Measurements from ENCODE around the gene CAPS.

The CAPS gene

DNA sequence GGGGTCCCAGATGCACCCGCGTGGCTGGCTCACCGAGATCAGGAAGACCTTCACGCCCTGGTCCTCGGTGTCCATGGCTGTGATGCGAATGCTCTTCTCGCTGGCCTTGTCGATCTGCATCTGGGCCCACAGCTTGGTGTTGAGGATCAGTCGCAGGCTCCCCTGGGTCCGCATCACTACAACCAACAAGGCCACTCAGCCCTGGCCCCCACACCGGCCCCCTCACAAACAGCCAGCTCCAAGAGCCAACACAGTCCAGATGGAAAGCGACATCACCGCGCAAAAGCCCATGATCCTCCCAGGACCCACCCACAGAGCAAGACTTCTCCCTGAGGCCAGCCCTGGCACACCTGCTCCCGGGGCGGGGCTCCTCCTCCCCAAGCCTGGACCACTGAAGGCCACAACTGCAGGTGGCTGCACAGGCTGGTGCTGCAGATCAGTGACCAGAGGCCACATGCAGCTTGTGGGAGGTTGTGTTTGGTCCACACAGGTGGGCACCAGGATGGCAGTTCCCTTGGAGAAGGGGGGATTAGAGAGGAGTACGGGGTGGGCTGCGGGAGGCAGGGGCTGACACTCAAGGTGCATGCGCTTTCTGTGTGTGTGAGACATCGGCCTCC is 4.5 kb downstream of the CAPS start:
- TF ChIP-seq, protein P1, sequence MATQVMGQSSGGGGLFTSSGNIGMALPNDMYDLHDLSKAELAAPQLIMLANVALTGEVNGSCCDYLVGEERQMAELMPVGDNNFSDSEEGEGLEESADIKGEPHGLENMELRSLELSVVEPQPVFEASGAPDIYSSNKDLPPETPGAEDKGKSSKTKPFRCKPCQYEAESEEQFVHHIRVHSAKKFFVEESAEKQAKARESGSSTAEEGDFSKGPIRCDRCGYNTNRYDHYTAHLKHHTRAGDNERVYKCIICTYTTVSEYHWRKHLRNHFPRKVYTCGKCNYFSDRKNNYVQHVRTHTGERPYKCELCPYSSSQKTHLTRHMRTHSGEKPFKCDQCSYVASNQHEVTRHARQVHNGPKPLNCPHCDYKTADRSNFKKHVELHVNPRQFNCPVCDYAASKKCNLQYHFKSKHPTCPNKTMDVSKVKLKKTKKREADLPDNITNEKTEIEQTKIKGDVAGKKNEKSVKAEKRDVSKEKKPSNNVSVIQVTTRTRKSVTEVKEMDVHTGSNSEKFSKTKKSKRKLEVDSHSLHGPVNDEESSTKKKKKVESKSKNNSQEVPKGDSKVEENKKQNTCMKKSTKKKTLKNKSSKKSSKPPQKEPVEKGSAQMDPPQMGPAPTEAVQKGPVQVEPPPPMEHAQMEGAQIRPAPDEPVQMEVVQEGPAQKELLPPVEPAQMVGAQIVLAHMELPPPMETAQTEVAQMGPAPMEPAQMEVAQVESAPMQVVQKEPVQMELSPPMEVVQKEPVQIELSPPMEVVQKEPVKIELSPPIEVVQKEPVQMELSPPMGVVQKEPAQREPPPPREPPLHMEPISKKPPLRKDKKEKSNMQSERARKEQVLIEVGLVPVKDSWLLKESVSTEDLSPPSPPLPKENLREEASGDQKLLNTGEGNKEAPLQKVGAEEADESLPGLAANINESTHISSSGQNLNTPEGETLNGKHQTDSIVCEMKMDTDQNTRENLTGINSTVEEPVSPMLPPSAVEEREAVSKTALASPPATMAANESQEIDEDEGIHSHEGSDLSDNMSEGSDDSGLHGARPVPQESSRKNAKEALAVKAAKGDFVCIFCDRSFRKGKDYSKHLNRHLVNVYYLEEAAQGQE (IDR thresholded peaks at IDR 0.05; ENCODE audit: insufficient read depth in 1 of 2, low read depth in 2 of 2, low read length in 2 of 2): no peak
- TF ChIP-seq POLR2AphosphoS5 (IDR thresholded peaks at IDR 0.05; ENCODE audit: low read depth, low read length) (no peak), TAF1 (IDR thresholded peaks at IDR 0.05; ENCODE audit: borderline replicate concordance, insufficient read depth, low read length) (no peak), FOXP2 (optimal IDR thresholded peaks at IDR 0.05; ENCODE audit: borderline replicate concordance, extremely low read depth, extremely low read length, insufficient read depth) (no peak), SIN3A (IDR thresholded peaks at IDR 0.05; ENCODE audit: borderline replicate concordance, insufficient read depth, low read length) (no peak)

DNA sequence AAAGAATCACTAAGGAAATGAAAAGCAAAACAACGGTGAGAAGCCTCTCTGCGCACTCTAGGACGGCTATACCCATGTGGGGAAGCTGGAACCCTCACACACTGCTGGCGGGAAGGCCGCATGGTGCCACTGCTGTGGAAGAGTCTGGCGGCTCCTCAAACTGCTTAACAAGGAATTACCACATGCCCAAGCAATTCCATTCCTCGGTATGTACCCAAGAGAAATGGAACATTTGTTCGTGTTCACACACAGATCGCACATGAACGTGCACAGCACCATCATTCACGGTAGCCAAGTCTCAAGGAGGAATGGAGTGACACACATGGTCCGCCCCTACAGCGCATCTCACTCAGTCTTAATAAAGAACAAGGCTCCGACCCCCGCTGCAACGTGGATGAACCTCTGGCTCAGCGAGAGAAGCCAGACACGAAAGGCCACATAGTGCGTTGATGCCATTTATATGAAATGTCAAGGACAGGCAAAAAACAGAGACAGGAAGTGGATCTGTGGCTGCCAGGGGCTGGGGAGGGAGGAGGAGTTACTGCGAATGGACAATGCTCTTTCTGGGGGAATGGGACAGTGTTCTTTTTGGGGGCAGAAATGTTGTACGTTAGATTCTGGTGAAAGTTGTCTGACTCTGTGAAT is 7.6 kb downstream of the CAPS start:
- TF ChIP-seq SIN3A (IDR thresholded peaks at IDR 0.05; ENCODE audit: borderline replicate concordance, insufficient read depth, low read length) (no peak), TAF1 (IDR thresholded peaks at IDR 0.05; ENCODE audit: borderline replicate concordance, insufficient read depth, low read length) (no peak), FOXP2 (optimal IDR thresholded peaks at IDR 0.05; ENCODE audit: borderline replicate concordance, extremely low read depth, extremely low read length, insufficient read depth) (no peak), POLR2AphosphoS5 (IDR thresholded peaks at IDR 0.05; ENCODE audit: low read depth, low read length) (no peak)
- TF ChIP-seq, protein P1 (IDR thresholded peaks at IDR 0.05; ENCODE audit: insufficient read depth in 1 of 2, low read depth in 2 of 2, low read length in 2 of 2): no peak

DNA sequence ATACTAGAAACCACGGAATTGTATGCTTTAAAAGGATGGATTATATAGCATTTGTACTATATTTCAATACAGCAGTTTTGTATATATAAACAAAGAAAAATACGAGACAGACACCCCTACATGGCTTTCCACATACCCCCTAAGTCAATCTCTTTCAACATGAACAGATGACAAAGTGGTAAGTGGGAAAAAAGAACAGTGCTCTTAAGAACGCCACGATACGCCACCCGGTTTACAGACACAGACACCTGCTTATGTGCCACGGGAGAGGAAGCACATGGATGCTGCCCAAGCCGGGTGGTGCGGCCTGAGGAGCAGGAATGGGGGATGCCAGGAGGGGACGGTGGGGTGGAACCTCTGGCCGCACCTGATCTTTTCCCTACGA is 8.1 kb downstream of the CAPS start:
- TF ChIP-seq TAF1 (IDR thresholded peaks at IDR 0.05; ENCODE audit: borderline replicate concordance, insufficient read depth, low read length) (no peak), SIN3A (IDR thresholded peaks at IDR 0.05; ENCODE audit: borderline replicate concordance, insufficient read depth, low read length) (no peak), POLR2AphosphoS5 (IDR thresholded peaks at IDR 0.05; ENCODE audit: low read depth, low read length) (no peak), FOXP2 (optimal IDR thresholded peaks at IDR 0.05; ENCODE audit: borderline replicate concordance, extremely low read depth, extremely low read length, insufficient read depth) (no peak)
- TF ChIP-seq, protein P1 (IDR thresholded peaks at IDR 0.05; ENCODE audit: insufficient read depth in 1 of 2, low read depth in 2 of 2, low read length in 2 of 2): no peak

DNA sequence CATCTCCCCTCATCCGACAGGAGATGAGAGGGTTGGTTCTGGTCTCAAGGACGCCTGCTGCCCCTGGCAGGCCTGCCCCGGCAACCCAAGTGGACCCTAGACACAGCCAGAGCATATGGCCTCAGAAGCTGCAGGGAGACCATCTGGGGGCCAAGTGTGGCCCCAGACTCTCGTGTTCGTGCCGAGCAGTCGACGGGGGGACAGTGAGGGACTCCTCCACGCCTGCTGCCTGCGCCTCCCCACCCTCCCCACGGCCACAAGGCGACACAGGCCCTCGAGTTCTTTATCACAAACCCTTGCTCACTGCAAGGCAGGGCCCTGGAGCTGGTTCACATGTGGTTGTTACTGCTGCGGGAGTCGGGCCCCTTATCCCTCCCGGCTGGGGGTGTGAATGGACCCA is 9.3 kb downstream of the CAPS start:
- TF ChIP-seq SIN3A (IDR thresholded peaks at IDR 0.05; ENCODE audit: borderline replicate concordance, insufficient read depth, low read length) (no peak), TAF1 (IDR thresholded peaks at IDR 0.05; ENCODE audit: borderline replicate concordance, insufficient read depth, low read length) (no peak), POLR2AphosphoS5 (IDR thresholded peaks at IDR 0.05; ENCODE audit: low read depth, low read length) (no peak), FOXP2 (optimal IDR thresholded peaks at IDR 0.05; ENCODE audit: borderline replicate concordance, extremely low read depth, extremely low read length, insufficient read depth) (no peak)
- TF ChIP-seq, protein P1 (IDR thresholded peaks at IDR 0.05; ENCODE audit: insufficient read depth in 1 of 2, low read depth in 2 of 2, low read length in 2 of 2): no peak

Measured in PFSK-1 (cell line).